ENCODE data around the gene XYLT1. TPM values are rescaled to one million over a fixed set of nuclear protein-coding genes. Genes with fewer than 3 reads are reported as not detected.

XYLT1 gene
- total and polyA plus RNA-seq, 2 experiments from 2014 or later, result 4.5 to 26.3 TPM

DNA sequence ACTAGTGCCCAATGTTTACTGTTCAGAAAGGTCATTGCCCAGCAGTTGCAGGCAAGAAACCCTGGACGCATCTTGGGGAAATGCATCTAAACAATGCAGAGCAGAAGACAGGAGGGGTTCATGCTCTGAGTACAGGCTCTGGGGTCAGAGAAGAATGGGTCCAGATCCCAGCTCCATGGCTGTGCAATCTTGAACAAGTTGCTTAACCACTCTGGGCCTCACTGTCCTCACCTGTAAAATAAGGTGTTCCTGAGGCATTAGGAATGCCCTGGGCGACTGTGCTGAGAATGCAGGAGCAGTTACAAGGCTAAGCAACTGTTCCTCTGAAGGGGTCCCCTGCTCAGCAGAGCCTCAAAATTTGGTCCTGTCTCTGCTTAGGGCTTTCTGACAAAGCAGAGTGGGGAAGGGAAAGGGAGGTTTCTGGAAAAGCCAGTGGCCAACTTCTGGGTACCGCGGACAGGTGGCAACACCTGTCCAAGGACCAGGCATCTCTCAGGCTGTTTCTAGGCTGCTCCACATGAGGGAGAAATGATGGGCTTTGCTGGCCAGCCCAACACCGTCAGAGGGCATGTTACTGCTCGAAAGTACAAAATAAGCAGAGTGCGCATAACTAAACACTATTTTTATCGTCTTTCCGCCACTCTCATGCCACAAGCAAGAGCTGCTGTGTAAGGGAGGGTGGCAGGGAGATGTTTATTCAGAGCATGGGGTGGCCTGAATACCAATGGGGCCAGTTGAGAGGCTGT lies 176.8 kb downstream of the XYLT1 start:
- H3K9me3 ChIP-seq (ENCODE audit: low read depth), result no peaks in the 10 kb centered on the region
- WGBS, 2 experiments (ENCODE audit: low coverage in 1 of 2, low lambda C conversion rate in 2 of 2, missing lambda C conversion rate in 2 of 2), result 93% methylated on average over 9 of the region's 9 CpGs
- in situ Hi-C loops (cut with MboI), result no loop called here
- 0 out of 2 replicates have a peak, but pooled peaks cover 3% of the 10 kb centered on the region for H3K4me1 ChIP-seq (ENCODE audit: insufficient read depth)
- H3K4me3 ChIP-seq, result no peak overlapping the region
- no peaks in the 10 kb centered on the region for H3K9me2 ChIP-seq (ENCODE audit: insufficient read depth)
- no peak overlapping the region for H3K4me2 ChIP-seq (ENCODE audit: unreplicated experiment)
- no peak overlapping the region for H2AFZ ChIP-seq
- no peaks in the 10 kb centered on the region for H3K27me3 ChIP-seq (replicated peaks; ENCODE audit: insufficient read depth)
- no peak for DNase-seq
- H3K27ac ChIP-seq, result no peak overlapping the region
- no peaks in the 10 kb centered on the region; the same call in 1 of the 2 replicates for H4K20me1 ChIP-seq (ENCODE audit: insufficient read depth)
- peaks cover 15% of the 10 kb centered on the region; the same call in 1 of the 2 replicates for H3F3A ChIP-seq (ENCODE audit: insufficient read depth)
- no peak for TF ChIP-seq EZH2phosphoT487 (IDR thresholded peaks at IDR 0.05; ENCODE audit: insufficient read depth, low read depth)
- no peak for TF ChIP-seq EZH2 (IDR thresholded peaks at IDR 0.05; ENCODE audit: insufficient read depth, poor library complexity, severe bottlenecking)
- H3K36me3 ChIP-seq (ENCODE audit: low read depth), result no peaks in the 10 kb centered on the region
- no peak overlapping the region for H3K9ac ChIP-seq
- H3K79me2 ChIP-seq (ENCODE audit: insufficient read depth), result peaks cover 94% of the 10 kb centered on the region

DNA sequence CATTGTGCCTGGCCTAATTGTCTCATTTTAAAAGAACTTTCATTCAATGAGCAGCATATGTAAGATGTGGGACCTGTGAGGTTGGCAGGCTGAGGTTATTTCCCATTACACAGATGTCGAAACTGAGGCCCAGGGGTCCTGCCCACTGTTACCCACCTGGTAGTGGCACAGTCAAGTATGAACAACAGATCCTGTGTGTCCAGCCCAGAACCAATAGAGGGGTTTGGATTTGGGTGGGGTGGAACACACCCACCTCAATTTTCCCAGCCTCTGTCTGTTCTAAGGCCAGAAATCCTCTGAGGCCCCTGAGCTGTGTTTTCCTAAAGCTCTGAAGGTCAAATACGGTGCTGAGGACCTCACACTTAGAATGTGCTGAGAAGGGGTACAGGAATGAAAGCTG lies 179.5 kb downstream of the XYLT1 start:
- no peak for TF ChIP-seq EZH2 (IDR thresholded peaks at IDR 0.05; ENCODE audit: insufficient read depth, poor library complexity, severe bottlenecking)
- no peak for TF ChIP-seq EZH2phosphoT487 (IDR thresholded peaks at IDR 0.05; ENCODE audit: insufficient read depth, low read depth)
- H2AFZ ChIP-seq, result no peak overlapping the region
- peaks cover 3% of the 10 kb centered on the region; the same call in 1 of the 2 replicates for H4K20me1 ChIP-seq (ENCODE audit: insufficient read depth)
- in situ Hi-C loops (cut with MboI), result no loop called here
- no peak overlapping the region for H3K9ac ChIP-seq
- H3K4me2 ChIP-seq (ENCODE audit: unreplicated experiment), result no peak overlapping the region
- no peaks in the 10 kb centered on the region for H3K27me3 ChIP-seq (replicated peaks; ENCODE audit: insufficient read depth)
- peaks cover 15% of the 10 kb centered on the region; the same call in 1 of the 2 replicates for H3F3A ChIP-seq (ENCODE audit: insufficient read depth)
- H3K27ac ChIP-seq, result no peak overlapping the region
- no peaks in the 10 kb centered on the region for H3K36me3 ChIP-seq (ENCODE audit: low read depth)
- H3K79me2 ChIP-seq (ENCODE audit: insufficient read depth), result peaks cover 97% of the 10 kb centered on the region
- no peaks in the 10 kb centered on the region for H3K9me2 ChIP-seq (ENCODE audit: insufficient read depth)
- no peak for DNase-seq
- H3K4me1 ChIP-seq (ENCODE audit: insufficient read depth), result 0 out of 2 replicates have a peak, but pooled peaks cover 1% of the 10 kb centered on the region
- no peak overlapping the region for H3K4me3 ChIP-seq
- H3K9me3 ChIP-seq (ENCODE audit: low read depth), result no peaks in the 10 kb centered on the region
- WGBS, 2 experiments (ENCODE audit: low coverage in 1 of 2, low lambda C conversion rate in 2 of 2, missing lambda C conversion rate in 2 of 2), result 92 to 100% methylated on average over 2 of the region's 2 CpGs

DNA sequence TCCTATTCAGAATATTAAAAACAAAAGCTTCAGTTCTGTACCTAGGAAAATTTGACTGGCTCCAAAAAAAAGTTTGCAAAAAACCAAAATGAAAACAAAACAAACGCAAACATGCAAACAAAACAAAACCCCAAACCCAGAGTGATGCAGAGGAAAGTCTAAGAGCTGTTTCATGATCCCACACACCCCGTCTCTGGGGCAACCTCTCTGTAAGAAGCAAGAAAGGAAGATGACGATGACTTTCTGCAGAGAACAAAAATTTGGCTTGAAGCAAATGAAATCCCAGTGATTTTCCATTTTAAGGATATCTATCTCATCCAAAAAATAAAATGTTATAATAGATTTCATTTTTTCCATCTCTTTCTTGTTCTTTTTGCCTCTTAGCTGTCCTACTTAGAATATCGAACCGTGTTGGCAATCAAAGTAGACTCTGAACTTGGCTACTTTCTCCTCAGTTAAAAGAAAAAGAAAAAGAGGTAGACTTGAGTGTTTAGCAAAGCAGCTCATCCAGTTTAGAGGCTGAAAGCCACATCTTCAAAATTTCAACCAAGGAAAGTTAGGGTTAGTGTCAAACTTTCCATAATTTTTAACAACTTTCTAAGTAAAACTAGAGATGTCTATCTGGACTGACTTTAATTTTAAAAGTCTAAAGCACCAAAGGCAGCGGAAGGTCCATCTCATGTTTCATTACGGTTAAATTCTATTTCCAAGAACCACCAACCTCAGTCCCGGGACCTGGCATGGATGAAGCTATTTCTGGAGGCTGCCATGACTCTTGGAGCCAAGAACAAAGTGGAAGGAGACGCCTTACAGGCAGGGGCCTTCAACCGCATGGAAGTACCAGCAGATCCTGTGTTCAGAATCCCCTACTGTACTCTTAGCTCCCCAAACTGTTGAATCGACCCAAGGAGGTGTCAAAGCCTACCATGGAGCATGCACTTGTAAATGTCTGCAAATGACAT lies 180.8 kb downstream of the XYLT1 start:
- WGBS, 2 experiments (ENCODE audit: low coverage in 1 of 2, low lambda C conversion rate in 2 of 2, missing lambda C conversion rate in 2 of 2), result 42 to 44% methylated on average over 11 of the region's 11 CpGs
- DNase-seq, result peak; percentile 35
- H2AFZ ChIP-seq, result no peak overlapping the region
- H3K36me3 ChIP-seq (ENCODE audit: low read depth), result no peaks in the 10 kb centered on the region
- peaks cover 11% of the 10 kb centered on the region; the same call in 1 of the 2 replicates for H3F3A ChIP-seq (ENCODE audit: insufficient read depth)
- H3K4me2 ChIP-seq (ENCODE audit: unreplicated experiment), result no peak overlapping the region
- peaks cover 4% of the 10 kb centered on the region; the same call in 1 of the 2 replicates for H4K20me1 ChIP-seq (ENCODE audit: insufficient read depth)
- H3K27ac ChIP-seq, result no peak overlapping the region
- no peak for TF ChIP-seq EZH2phosphoT487 (IDR thresholded peaks at IDR 0.05; ENCODE audit: insufficient read depth, low read depth)
- TF ChIP-seq EZH2 (IDR thresholded peaks at IDR 0.05; ENCODE audit: insufficient read depth, poor library complexity, severe bottlenecking), result no peak
- peaks cover 97% of the 10 kb centered on the region for H3K79me2 ChIP-seq (ENCODE audit: insufficient read depth)
- no peak overlapping the region for H3K4me3 ChIP-seq
- no peaks in the 10 kb centered on the region for H3K9me2 ChIP-seq (ENCODE audit: insufficient read depth)
- no peaks in the 10 kb centered on the region for H3K9me3 ChIP-seq (ENCODE audit: low read depth)
- H3K4me1 ChIP-seq (ENCODE audit: insufficient read depth), result no peaks in the 10 kb centered on the region
- no peaks in the 10 kb centered on the region for H3K27me3 ChIP-seq (replicated peaks; ENCODE audit: insufficient read depth)
- in situ Hi-C loops (cut with MboI), result no loop called here
- H3K9ac ChIP-seq, result no peak overlapping the region

GRCh38 chr16:17289050-17289449 lies 181.7 kb downstream of the XYLT1 start:
- Histone ChIP-seq H3K27me3 (replicated peaks; ENCODE audit: insufficient read depth) (no peaks in the 10 kb centered on the region), H3K9me2 (ENCODE audit: insufficient read depth) (no peaks in the 10 kb centered on the region), H3K4me1 (ENCODE audit: insufficient read depth) (no peaks in the 10 kb centered on the region), H2AFZ (no peak overlapping the region), H3K27ac (no peak overlapping the region), H3K36me3 (ENCODE audit: low read depth) (no peaks in the 10 kb centered on the region), H3K79me2 (ENCODE audit: insufficient read depth) (peaks cover 99% of the 10 kb centered on the region), H4K20me1 (ENCODE audit: insufficient read depth) (peaks cover 4% of the 10 kb centered on the region; the same call in 1 of the 2 replicates), H3K9me3 (ENCODE audit: low read depth) (no peaks in the 10 kb centered on the region), H3K9ac (no peak overlapping the region), H3K4me2 (ENCODE audit: unreplicated experiment) (no peak overlapping the region), H3K4me3 (no peak overlapping the region), H3F3A (ENCODE audit: insufficient read depth) (peaks cover 11% of the 10 kb centered on the region; the same call in 1 of the 2 replicates)
- 81 to 86% methylated on average over 4 of the region's 4 CpGs for WGBS, 2 experiments (ENCODE audit: low coverage in 1 of 2, low lambda C conversion rate in 2 of 2, missing lambda C conversion rate in 2 of 2)
- in situ Hi-C loops (cut with MboI), result no loop called here
- TF ChIP-seq EZH2phosphoT487 (IDR thresholded peaks at IDR 0.05; ENCODE audit: insufficient read depth, low read depth) (no peak), EZH2 (IDR thresholded peaks at IDR 0.05; ENCODE audit: insufficient read depth, poor library complexity, severe bottlenecking) (no peak)
- DNase-seq, result no peak
